Activated CD8-positive, alpha-beta memory T cell treated with anti-CD3 and anti-CD28 coated beads, Interleukin-2, amount 50 U/mL, for 48 hours (primary cell): ENCODE data around the gene NRXN3.

Experiments
- DNase-seq: peaks from one replicate; pipeline ENCODE4 v3.0.0-alpha.2; 2020

NRXN3 gene

DNA sequence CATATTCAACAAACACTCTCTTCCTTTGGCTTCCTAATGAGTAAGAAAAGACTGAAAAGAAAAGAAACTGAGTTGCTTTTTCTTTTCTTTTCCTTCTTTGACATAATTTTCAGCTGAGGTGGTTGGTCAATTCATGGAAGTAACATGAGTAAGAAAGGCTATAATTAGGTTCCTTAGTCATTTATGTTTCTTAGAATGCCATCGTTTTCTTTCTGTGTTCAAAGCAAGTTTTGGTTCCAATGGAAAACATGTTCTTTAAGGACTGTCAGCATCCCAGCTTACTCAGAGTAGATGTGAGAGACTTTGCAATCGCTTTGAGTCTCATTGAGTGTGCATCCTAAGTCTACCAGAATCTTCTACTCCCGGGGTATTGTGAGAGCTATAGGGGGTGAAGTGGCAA, 1158.7 kb downstream of the NRXN3 start:
- DNase-seq: no peak

DNA sequence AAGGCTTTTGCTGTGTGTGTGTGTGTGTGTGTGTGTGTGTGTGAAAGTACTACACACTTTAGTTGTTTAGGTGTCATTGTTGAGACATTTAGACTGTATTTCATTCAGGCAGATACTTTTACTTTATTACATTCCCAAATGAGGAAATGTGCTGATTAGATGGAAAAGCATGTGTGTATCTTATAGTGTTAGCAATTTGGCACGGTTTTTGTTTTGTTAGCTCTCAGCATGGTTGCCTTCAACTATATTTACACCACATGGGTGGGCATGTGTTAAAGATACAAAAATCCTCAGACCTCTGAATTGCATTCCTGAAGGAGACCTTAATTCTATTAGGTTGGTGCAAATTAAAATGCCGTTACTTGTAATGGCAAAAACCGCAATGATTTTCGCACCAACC, 1161.7 kb downstream of the NRXN3 start:
- no peak for DNase-seq

DNA sequence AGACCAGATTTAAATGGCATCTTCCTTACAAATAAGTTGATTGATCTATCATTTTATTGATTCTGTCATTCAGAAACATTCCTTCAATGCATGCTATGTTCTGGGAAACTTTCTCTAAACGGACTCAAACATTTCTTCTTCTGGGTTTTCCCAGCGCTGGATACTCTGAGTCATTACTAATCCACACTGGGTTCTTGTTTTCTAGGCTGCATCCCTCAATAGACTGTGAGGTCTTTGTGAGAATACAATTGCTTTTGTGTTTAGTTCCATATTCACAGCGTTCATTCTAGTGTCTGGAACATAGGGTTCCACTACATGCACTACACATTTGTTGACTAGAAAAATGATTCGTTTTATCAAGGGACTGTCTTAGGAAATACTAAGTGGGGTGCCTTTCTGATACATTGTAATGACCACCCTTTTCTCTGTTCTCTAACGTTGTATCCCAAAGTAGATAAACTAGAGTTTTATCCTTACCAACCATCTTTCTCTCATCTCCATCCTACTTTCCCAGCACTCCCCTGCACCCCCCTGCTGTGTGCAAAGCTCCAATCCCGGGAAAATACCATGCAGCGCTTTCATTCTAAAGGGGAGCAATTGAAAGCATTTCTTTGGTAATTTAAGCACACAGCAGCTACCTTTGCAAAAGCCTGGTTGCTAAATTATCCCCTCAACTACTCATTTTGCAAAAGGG, 1162.5 kb downstream of the NRXN3 start:
- no peak for DNase-seq

DNA sequence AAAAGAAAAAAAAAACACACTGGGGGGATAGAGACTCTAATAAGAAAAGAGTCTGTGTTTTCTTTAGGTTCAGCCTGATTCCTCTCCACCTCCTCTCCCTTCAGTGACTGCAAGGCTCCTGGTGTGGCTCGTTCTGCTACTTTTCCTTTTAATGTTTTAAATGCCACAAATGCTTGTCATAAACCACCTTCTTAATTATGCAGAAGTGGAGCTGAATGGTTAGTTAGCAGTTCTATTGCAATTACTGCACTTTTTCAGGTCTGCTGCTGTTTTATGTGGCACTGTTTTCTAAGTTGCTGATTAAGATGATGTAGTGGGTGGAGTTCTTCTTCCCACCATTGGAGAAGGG, 1163.0 kb downstream of the NRXN3 start:
- DNase-seq: no peak

DNA sequence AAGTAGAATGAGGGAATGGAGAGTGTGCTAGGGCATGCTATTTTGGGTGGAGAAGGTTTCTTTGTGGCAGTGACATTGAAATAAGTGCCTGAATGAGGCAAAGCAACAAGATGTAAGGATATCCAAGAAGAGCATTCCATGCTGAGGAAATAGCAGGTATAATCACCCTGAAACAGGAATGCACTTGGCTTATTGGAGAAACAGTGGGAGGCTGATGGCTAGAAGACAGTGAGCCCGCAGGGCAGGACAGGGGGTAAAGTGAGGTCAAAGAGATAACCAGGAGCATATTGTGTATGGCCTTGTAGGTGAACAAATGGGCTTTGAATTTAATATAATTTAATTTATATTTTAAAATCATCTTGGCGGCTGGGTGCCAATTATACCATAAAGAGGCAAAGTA, 1164.1 kb downstream of the NRXN3 start:
- no peak for DNase-seq

DNA sequence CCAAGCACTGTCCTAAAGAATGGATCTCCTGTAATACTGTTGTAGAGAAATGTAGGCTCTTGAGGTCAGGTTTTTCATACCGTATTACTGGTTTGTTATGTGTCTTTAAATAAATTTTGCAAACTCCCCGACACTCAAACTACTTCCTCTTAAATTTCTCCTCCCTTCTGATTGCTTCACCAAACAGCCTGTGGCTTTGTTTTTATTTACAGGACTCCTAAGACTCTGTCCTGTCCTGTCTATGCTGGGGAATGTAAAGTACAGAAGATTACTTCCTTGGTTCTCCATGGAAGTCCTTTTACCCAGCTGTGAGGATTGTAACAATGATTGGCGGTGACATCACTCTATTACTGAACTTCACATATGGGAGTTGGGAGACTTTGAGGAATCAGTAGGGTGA, 1167.6 kb downstream of the NRXN3 start:
- no peak for DNase-seq

DNA sequence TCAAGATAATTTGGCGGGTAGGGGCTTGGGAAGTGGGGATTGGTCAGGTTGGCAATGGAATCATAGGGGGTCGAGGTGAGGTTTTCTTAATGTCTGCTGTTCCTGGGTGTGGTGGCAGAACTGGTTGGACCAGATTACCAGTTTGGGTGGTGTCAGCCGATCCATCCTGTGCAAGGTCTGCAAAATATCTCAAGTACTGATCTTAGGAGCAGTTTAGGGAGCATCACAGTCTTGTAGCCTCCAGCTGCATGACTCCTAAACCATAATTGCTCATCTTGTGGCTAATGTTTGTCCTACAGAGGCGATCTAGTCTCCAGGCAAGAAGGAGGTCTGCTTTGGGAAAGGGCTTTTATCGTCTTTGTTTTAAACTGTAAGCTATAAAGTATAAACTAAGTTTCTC, 1172.8 kb downstream of the NRXN3 start:
- no peak for DNase-seq

DNA sequence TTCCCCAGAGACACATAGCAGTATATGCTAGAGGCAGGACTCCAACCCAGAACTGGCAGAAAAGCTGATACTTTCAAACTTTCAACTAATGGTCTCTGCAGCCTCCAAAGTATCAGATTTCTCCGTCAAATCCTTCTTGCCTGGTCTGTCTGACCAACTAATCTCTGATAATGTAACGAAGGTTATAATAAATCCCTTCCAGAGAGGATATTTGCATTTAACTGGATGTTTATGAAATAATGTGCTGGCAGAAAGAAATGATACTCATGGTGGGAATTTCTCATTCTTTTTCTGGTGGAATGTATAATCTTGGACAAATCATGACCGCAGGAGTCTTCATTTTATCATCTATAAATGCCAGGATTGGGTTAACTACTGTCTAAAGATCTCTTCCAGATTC, 1180.8 kb downstream of the NRXN3 start:
- DNase-seq: no peak

DNA sequence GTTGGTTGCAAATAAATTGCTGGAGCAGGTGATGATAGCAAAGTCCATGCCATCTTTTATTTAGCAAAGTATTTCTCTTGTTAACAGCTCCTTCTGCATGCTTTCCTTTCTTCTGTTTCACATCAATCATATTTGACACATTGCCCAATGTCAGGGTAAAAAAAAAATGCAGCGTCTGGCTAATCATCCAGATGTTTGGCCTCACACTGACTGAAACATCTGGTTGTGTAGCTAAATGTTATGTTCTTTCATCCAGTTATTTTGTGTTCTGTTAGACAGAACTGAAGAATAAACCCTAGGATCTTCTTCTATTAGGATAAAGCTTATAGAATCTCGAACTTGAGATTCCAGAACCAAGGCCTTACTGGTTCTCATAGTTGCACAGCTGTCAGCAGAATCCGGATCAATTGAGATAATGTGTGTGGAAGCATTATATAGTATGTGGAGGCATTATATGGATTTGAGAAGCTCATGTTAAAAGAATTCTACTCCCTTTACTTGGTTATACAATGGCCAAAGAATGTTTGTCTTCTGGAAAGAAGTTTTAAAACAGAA, 1182.0 kb downstream of the NRXN3 start:
- no peak for DNase-seq

DNA sequence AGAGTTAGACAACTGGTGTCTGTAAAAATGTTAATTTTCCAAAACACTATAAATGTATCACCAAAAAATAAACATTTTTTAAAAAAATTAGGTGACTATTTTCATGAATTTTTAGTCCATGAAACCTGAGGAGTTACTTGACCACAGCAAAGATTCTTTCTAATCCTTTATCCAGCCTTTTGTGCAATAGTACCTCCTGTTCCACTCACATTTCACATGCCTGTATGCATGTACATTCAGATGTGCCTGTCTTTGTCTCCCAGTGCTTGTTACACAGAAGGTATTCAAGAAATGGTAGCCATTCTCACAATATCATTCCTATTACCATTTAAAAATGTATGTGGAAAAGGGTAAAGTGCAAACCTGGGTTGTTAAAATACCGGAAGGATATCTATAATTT, 1184.2 kb downstream of the NRXN3 start:
- DNase-seq: no peak

DNA sequence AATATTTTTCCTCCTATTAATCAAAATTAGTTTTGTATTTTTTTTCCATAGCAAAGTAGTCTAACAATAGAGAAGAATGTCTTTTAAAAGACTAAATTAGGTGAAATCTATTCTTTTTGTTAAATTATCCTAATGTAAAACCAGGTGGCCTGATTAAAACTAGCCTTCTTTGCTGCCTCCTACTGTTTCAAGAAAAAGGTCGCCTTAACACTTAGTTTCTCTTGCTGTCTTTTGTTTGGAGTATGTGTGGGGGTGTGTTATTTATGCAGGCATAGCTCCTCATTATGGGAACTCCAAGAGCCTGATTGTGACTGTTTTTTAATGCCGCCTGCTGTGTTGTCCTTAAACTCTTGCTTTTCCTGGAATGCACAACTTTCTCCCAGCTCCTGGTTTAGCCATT, 1185.9 kb downstream of the NRXN3 start:
- no peak for DNase-seq

DNA sequence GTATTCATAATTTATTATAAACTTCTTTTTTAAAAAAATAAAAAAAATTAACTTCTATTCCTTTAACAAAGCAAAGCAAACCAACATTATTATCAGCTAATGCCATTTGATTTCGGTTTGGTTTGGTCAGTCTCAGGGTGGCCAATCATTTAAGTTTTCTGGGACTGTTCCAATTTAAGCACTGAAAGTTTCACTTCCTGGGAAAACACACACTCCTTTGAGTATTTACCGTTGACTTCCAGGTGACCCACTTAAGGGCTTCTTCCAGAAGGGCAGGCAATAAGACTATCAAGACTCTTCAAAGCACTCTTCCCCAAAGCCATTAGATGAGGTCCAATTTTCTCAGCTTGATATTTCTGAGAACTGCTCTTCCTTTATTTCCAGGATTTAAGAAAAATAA, 1187.1 kb downstream of the NRXN3 start:
- no peak for DNase-seq

DNA sequence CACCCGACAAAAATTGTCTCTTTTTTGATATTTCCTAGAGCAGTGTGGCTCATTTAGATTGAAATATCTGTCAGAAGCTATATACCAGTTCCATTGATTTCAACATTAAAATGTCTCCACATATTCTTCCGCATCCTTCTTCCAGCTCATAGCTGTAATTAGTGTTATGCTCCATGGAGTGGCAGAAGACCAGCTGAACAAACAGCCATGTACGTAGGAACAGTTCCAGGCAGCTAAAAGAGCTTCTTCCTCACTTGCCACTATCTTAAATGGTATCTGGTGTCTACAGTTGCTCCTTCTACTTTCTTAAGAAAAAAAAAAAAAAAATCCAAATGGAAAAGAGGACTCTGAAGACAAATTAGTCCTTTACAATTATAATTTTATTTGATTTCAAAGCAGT, 1193.1 kb downstream of the NRXN3 start:
- no peak for DNase-seq

DNA sequence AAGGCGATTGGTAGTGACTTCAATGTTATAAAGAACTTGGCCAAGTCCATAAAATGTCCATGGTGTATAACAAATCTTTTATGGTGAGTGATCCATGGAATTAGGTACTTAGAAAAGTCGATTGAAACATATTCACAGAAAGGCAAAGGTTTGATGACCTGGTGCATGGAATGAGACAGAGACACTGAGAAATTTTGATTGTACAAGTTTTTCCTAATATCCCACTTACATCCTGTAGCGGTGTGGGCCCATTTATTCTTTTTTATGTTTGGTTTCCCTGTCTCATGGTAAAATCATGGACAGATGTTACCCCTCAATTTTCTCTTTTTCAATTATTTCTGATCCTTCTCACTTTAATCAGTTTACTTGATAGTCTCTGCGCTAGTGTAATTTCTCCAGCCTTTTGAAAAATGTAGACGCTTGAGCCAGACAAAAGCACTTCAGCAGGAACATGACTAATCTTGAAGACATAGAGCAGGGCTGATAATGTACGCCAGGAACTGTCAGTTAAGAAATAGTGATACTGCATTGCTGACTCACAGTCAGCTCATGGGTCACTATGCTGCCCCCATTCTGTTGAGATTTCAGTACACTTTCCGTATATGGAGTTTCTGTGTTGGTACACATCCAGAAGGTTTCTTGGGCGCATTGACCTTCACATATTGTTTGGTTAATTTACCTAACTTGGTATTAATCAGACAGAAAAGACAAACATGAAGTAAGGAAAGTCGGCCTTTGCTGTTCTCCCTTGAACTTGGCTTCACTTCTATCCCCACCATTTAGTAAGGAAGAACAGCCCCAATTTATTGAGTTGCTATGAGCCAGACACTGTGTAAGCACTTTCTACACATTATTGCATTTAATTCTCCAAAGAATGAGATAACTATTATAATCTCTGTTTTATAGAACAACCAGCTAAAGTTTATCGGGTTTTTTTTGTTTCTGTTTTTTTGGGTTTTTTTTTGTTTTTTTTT, 1199.5 kb downstream of the NRXN3 start:
- DNase-seq: no peak

DNA sequence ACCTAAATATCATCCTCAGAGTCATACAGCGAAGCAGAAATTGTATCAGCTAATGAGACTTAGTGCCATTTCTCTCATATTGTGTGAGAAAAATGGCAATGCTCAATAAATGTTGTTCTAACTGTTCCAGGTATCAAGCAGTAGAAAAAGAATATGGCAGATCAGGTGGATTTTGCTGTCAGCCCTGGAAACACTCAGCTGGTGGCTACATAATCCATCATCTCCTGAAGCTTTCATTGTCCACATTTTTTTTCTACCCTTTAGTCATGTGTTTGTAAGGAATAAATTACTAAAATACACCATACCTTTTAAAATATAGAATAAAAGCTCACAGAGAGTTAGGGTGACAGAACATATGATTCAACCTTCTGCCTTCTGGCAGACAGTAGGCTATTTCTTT, 1200.8 kb downstream of the NRXN3 start:
- no peak for DNase-seq

DNA sequence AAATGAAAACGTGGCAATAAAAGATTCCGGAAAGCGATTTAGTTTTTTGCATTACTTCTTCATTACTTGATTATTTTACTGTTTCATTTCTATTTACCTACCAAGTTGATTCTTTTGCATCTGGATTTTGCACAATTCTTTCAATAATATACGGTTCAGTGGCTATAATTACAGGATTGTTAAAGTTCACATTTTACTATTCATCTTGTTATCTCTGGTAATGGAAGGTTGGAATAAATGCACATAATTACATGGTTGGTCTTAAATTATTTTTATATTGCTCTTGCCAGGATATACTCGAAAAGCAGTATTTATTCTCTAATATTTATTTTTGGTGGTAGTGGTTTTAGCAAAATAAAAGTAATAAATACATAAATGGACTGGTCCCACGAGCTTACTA, 1203.3 kb downstream of the NRXN3 start:
- DNase-seq: no peak

DNA sequence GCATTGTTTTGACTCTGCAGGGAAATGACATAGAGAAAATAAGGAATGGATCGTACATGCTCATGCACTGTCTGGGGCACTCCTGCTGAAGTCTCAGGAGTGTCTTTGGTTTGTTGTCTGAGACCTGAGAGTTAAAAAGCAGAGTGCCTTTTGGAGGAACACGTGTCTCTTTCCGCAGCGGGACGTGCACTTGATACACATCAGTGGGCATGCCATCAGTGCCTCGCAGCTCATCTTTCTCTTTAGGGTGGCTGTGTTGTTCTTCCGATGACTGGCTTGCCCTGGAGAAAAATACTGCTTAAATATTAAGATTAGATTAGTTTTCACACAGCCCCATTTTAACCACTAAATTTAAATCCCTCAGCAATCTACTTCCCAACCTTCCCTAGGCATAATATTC, 1205.2 kb downstream of the NRXN3 start:
- no peak for DNase-seq

DNA sequence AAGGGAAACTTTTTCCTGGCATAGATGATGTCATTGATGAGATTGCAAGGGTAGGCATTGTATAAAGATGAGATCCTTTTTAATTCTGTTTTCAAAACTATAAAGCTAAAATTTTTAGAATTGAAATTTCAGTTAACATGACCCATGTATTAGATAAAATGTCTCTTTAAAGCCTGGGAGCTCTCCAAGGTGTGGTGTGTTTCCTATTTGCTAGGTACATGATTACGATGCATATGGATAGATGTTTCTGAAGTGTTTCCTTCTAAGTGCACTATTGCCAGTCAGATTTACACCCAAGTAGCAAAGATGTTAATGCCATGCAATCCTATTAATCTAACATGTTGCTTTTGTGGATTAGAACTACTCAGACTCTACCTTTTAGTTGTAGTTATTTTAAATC, 1206.4 kb downstream of the NRXN3 start:
- no peak for DNase-seq

DNA sequence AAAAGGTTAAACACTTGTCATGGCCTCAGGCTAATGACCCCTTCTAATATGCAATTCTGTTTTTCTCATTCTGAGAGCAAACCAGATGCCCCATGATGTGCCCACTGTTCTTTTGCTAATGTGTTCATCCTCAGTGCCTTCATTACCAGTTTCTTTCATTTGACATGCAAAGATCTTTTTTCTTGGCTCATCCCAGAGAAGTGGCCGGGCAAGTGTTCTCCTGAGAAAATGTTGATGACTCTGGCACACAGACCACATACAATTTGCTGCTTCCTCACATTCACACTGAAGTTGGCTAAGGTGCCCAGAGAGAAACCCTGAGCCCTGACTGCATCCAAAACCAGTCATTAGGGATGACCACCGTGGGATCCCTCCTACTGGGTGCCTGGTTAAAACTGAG, 1207.8 kb downstream of the NRXN3 start:
- no peak for DNase-seq

DNA sequence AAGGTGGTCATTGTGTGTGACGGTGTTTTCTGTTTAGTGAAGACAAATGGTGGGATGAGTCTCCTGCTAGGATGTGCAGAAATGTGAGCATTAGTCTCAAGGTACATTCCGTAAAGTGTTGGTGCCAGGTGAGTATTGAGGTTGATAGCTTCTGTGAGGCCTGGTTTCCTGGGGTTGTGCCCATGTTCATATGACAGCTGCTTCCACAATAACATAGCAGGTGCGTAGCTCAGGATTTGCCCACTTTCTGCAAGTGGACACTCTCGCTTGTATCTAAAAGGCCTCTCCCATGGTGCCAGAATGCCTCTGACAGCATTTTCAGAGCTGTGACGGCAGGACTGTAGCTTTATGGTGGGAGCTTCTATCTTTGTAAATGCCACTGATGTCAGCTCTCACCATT, 1209.1 kb downstream of the NRXN3 start:
- DNase-seq: no peak

DNA sequence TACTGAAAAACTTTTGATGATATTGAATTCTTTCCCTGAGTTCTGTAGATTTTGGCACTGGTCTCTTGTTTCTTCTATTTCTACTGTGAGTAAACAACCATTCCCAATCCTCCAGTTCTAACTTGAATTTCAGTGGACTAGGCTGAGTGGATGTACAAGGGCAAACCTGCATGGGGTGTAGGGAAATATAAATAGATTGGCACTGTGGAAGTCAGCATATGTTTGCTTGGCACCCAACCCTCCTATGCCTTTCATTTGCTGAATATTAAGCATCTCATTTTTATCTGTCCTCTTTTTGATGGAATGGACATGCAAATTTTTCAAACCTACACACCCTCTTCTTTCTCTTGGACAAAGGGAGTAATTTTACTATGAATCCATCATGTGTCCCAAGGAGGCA, 1212.9 kb downstream of the NRXN3 start:
- DNase-seq: no peak

DNA sequence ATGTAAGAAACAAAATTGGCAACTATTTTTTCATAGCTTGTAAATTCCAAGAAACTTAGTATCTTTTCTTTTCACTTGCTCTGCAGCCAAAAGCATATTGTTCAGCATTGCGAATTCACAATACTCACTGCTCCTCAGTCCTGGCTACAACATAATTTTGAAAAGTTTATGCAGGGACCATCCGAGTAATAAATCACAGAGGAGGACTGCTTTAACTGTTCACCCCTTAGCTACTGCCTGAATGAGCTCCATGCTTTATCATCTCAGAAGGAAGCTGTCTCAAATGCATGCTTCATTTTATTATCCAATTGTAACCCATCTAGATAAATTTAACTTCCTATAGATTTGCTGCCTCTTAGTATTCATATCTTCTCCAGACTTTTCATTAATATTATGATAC, 1213.3 kb downstream of the NRXN3 start:
- no peak for DNase-seq

DNA sequence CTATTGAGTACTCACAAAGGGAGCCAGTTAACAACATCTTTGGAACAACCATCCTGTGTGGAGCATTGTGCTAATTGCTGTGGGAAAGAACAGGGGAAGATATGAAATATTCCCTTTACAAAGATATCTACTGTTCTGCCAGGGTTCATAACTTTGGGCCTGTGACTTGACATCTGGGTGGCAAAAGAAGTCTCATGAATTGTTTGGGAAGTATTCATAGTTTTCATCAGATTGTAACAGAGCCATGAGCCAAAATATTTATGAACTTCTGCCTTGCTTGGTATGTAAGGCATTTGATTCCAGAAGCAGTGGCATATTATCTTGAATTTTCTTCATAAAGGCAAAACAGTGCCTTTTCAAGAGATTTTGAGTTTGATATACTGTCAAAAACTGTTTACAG, 1224.9 kb downstream of the NRXN3 start:
- no peak for DNase-seq

DNA sequence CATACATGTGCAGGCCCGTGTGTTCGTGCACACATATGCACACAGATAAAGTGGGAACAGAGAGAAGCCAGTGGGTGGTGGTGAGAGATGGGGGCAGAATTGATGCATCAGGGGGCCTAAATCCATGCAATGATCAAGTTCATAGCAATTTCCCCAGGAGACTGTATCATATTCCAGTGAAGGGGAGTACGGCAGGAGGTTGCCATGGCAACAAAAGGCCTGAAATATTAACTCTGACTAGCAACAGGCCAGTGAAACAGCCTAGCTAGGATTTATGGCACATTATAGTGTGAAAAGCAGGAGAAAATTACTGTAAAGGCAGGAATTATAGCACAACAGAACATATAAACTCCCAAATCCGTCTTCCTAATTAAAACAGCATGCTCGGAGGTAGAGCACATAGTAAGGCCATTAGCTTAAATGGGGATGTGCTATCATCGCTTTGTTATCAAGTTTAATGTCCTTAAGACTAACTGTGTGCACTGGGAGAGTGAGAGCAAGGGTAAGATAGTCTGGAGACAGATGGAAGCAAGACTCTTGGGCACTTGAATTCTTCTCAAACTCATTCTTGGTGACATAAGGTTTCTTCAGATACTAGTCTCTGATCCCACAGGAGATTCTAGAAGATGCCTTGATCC, 1234.8 kb downstream of the NRXN3 start:
- DNase-seq: no peak
